ENCODE results near the gene CST7. TPM values are rescaled to one million over a fixed set of nuclear protein-coding genes. Genes with fewer than 3 reads are reported as not detected.
"Not testable (repeated sequence)": the region's sequence is repeated elsewhere in the genome, so short reads cannot be mapped to it uniquely, and the experiment has no call there.

Gene CST7
- total and polyA plus RNA-seq, 8 donors, result 0.44 to 1.2 (median 0.86) TPM; not detected in 3

DNA sequence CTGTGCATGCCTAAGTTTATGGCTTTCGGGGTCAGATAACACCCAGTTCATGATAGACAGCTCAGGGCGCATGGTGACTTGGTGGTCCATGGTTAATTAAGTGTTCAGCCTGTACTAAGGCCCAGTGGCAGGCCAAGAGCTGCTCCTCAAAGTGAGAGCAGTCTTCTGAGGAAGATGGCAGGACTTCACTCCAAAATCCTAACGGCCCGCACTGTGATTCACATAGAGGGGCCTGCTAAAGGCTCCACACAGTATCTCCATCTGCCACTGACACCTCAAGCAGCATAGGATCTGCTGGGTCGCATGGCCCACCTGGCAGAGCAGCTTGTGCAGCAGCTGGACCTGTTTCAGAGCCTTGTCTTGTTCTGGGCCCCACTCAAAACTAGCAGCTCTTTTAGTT lies 10.6 kb upstream of the CST7 start:
- 72 to 85% methylated on average over 5 of the region's 5 CpGs for WGBS, 2 donors

GRCh38 chr20:24939036-24939435 lies 10.0 kb upstream of the CST7 start:
- Histone ChIP-seq H3K4me1 (no peaks in the 10 kb centered on the region), H3K4me3 (no peak overlapping the region), H3K9me3 (no peaks in the 10 kb centered on the region), H3K36me3 (no peaks in the 10 kb centered on the region), H3K27ac (no peak overlapping the region), H3K27me3 (no peaks in the 10 kb centered on the region)
- DNase-seq (no peak), ATAC-seq (no peak), FAIRE-seq (no peak)
- WGBS, 2 donors, result 46 to 56% methylated on average over 4 of the region's 4 CpGs
- intact Hi-C loops (cut with DNase I), result no loop called here
- no peak for TF ChIP-seq CTCF (IDR thresholded peaks at IDR 0.05)

More for the DNA sequence above, 10.6 kb upstream of the CST7 start:
- DNase-seq (peak in 1 of 6 donors; percentile 2), ATAC-seq (no peak), FAIRE-seq (no peak)
- Histone ChIP-seq H3K36me3 (no peaks in the 10 kb centered on the region), H3K27me3 (no peaks in the 10 kb centered on the region), H3K9me3 (no peaks in the 10 kb centered on the region), H3K4me1 (no peaks in the 10 kb centered on the region), H3K27ac (no peak overlapping the region), H3K4me3 (no peak overlapping the region)
- no peak for TF ChIP-seq CTCF (IDR thresholded peaks at IDR 0.05)
- intact Hi-C loops (cut with DNase I), result no loop called here

- intact Hi-C loops (cut with DNase I), result no loop called here
- Histone ChIP-seq H3K36me3 (no peaks in the 10 kb centered on the region), H3K27me3 (no peaks in the 10 kb centered on the region), H3K4me3 (no peak overlapping the region), H3K9me3 (no peaks in the 10 kb centered on the region), H3K4me1 (no peaks in the 10 kb centered on the region), H3K27ac (no peak overlapping the region)
- ATAC-seq, result no peak
- TF ChIP-seq CTCF (IDR thresholded peaks at IDR 0.05), result no peak
- DNase-seq, result peak in 1 of 6 donors; percentile 5
- no peak for FAIRE-seq
- WGBS, 2 donors, result 67 to 79% methylated on average over 6 of the region's 6 CpGs
Observed at GRCh38 chr20:24942679-24943078, 6.4 kb upstream of the CST7 start.

DNA sequence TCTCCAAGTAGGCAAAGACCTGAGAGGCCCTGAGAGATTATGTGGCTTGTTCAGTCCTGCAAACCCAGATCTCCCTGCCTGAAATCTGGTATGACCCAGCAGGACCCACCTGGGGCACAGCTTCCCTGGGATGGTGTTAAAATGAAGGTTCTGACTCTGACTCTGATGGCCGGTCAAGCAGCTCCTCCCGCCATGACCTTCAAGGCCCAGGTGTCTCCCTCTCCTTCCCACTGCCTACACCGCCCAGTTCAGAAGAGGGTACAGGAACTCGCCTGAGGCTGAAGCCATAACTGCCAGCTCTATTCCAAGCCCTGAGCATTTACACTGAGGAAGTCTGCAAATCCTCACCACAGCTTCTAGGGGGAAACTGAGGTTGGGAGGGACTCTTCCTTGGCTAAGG lies 5.9 kb upstream of the CST7 start:
- no peak for ATAC-seq
- H3K36me3 ChIP-seq, result no peaks in the 10 kb centered on the region
- H3K4me1 ChIP-seq, result no peaks in the 10 kb centered on the region
- H3K9me3 ChIP-seq, result no peaks in the 10 kb centered on the region
- H3K27ac ChIP-seq, result no peak overlapping the region
- H3K27me3 ChIP-seq, result no peaks in the 10 kb centered on the region
- intact Hi-C loops (cut with DNase I), result no loop called here
- H3K4me3 ChIP-seq, result no peak overlapping the region
- 94 to 95% methylated on average over 4 of the region's 4 CpGs for WGBS, 2 donors
- FAIRE-seq, result no peak
- TF ChIP-seq CTCF (IDR thresholded peaks at IDR 0.05), result no peak
- DNase-seq, result peak in 2 of 6 donors; percentile 3 to 30

DNA sequence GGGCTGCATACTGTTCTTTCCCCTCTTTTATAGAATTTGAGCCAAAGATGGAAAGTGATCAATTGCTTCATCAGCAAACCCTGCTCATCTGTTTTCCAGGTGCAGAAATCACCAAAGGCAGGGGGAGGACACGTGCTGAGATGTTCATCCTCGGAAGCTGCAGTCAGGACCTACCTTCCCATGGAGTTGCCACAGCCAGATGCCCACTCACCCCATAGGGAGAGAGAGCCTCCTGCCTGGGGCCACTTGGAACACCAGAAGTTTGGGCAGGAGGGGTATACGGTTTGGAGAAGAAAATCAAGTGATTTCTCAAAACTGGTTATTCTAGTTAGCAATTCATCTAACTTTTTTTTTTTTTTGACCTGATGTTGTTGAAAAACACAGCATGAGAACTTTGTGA lies 5.3 kb upstream of the CST7 start:
- no peaks in the 10 kb centered on the region for H3K9me3 ChIP-seq
- no peak for TF ChIP-seq CTCF (IDR thresholded peaks at IDR 0.05)
- H3K4me1 ChIP-seq, result no peaks in the 10 kb centered on the region
- WGBS, 2 donors, result 39 to 48% methylated on average over 3 of the region's 3 CpGs
- no peaks in the 10 kb centered on the region for H3K36me3 ChIP-seq
- no peak overlapping the region for H3K27ac ChIP-seq
- no peak for FAIRE-seq
- ATAC-seq, result no peak
- no peak for DNase-seq
- H3K4me3 ChIP-seq, result no peak overlapping the region
- intact Hi-C loops (cut with DNase I), result no loop called here
- no peaks in the 10 kb centered on the region for H3K27me3 ChIP-seq

GRCh38 chr20:24946376-24946775 lies 2.7 kb upstream of the CST7 start:
- H3K4me3 ChIP-seq; H3K36me3 ChIP-seq; DNase-seq; FAIRE-seq; H3K4me1 ChIP-seq; ATAC-seq; H3K27me3 ChIP-seq; H3K27ac ChIP-seq; H3K9me3 ChIP-seq; intact Hi-C loops (cut with DNase I): not testable (repeated sequence)
- 76 to 82% methylated on average over 1 of the region's 1 CpG for WGBS, 2 donors

GRCh38 chr20:24948396-24948938 lies 602 bp upstream of the CST7 start:
- H3K9me3 ChIP-seq; intact Hi-C loops (cut with DNase I); ATAC-seq; H3K27me3 ChIP-seq; FAIRE-seq; H3K4me1 ChIP-seq; H3K4me3 ChIP-seq; H3K36me3 ChIP-seq; H3K27ac ChIP-seq: not testable (repeated sequence)
- DNase-seq, result peak in 1 of 6 donors; percentile 2
- WGBS, 2 donors, result 59 to 61% methylated on average over 4 of the region's 4 CpGs

All from pancreas (tissue), 10 donors.